ENCODE measurements around the gene CD300LF.

- TF ChIP-seq CTCF (IDR thresholded peaks at IDR 0.05) (no peak), POLR2A (IDR thresholded peaks at IDR 0.05) (no peak)
Measured at GRCh38 chr17:74654742-74655141, 58.0 kb downstream of the CD300LF start.
